Adrenal gland (tissue), 5 donors: Measurements from ENCODE around the gene DMD.

Source experiments
- CTCF ChIP-seq, 6 experiments: fragments of 450-650 bp in 4 of 6; fragments of 200-600 bp in 2 of 6; sonication (generic) in 1 of 6; IDR thresholded peaks; 1 replicate in 5 of 6; 2 replicates in 1 of 6; pipeline versions ENCODE4 v1.5.1 to v1.8.0; 2016 to 2021; ENCODE audit warnings: antibody characterized with exemption in 6 of 6, mild to moderate bottlenecking in 2 of 6, moderate library complexity in 1 of 6
- POLR2A ChIP-seq, 2 donors: fragments of 450-650 bp; IDR thresholded peaks; one replicate each; pipeline ENCODE4 v1.6.1; 2017; ENCODE audit warnings: antibody characterized with exemption in 2 of 2, mild to moderate bottlenecking in 2 of 2, moderate library complexity in 1 of 2
- donor health status: DM: no; HTN: no; CAD: no.

GRCh38 chrX:33053001-33053400, 158.3 kb downstream of the DMD start:
- TF ChIP-seq CTCF (IDR thresholded peaks at IDR 0.05) = no peak
- TF ChIP-seq POLR2A (IDR thresholded peaks at IDR 0.05) = no peak
